GM23248 (cell line): ENCODE measurements around the gene PPP2R5B.
"Not testable (repeated sequence)": the region's sequence is repeated elsewhere in the genome, so short reads cannot be mapped to it uniquely, and the experiment has no call there.

ENCODE experiments used
- EZH2 ChIP-seq: fragments of 200-600 bp; sonication (generic); IDR thresholded peaks from 2 replicates; pipeline ENCODE4 v1.6.1; 2018; ENCODE audit warnings: antibody characterized with exemption, mild to moderate bottlenecking; ENCODE audit not compliant: insufficient read depth, poor library complexity, severe bottlenecking
- EZH2phosphoT487 ChIP-seq: fragments of 200-600 bp; sonication (generic); IDR thresholded peaks from 2 replicates; pipeline ENCODE4 v1.6.1; 2018; ENCODE audit warnings: antibody characterized with exemption, moderate library complexity, mild to moderate bottlenecking, low read depth; ENCODE audit not compliant: insufficient read depth

- TF ChIP-seq EZH2, EZH2phosphoT487: not testable (repeated sequence)
Measured at GRCh38 chr11:64983339-64983738, 58.9 kb downstream of the PPP2R5B start.
